A673 (cell line): ENCODE measurements around the gene NPW.

Experiments
- EZH2 ChIP-seq: fragments of 200-600 bp; sonication (generic); IDR thresholded peaks from 2 replicates; pipeline ENCODE4 v1.6.1; 2017; ENCODE audit warnings: borderline replicate concordance, low read depth, mild to moderate bottlenecking, mixed read lengths, antibody characterized with exemption, low read length; ENCODE audit not compliant: poor library complexity, severe bottlenecking
- TF ChIP-seq, protein P1 (sequence below): fragments of 300-800, 200-600 bp; sonication (generic); conservative IDR thresholded peaks from 2 replicates; pipeline ENCODE4 v1.5.1; 2017; ENCODE audit warnings: low read depth, mild to moderate bottlenecking, antibody characterized with exemption, low read length, moderate library complexity, mixed read lengths

DNA sequence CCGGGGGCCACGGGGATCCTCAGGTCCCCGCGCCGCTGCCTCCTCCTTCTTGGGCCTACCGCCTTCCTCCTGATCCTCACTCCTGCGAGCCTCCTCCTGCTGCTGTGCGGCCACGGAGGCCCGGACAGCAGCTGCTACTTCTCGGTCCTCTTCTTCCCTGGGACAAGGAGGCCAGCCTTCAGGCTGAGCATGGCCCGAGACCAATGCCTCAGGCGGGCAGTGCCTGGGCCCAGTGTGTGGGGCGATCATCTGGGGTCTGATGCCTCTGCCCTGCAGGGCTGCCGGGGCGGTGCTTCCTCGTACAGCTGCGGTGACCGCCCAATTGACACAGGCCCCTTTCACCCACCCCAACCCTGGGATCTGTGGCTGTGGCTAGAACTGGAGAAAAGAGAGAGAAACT, 18.6 kb upstream of the NPW start:
- TF ChIP-seq, protein P1, sequence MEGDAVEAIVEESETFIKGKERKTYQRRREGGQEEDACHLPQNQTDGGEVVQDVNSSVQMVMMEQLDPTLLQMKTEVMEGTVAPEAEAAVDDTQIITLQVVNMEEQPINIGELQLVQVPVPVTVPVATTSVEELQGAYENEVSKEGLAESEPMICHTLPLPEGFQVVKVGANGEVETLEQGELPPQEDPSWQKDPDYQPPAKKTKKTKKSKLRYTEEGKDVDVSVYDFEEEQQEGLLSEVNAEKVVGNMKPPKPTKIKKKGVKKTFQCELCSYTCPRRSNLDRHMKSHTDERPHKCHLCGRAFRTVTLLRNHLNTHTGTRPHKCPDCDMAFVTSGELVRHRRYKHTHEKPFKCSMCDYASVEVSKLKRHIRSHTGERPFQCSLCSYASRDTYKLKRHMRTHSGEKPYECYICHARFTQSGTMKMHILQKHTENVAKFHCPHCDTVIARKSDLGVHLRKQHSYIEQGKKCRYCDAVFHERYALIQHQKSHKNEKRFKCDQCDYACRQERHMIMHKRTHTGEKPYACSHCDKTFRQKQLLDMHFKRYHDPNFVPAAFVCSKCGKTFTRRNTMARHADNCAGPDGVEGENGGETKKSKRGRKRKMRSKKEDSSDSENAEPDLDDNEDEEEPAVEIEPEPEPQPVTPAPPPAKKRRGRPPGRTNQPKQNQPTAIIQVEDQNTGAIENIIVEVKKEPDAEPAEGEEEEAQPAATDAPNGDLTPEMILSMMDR, result no peak
- TF ChIP-seq EZH2, result no peak
